DND-41 (cell line): ENCODE measurements around the gene OR5K1.

Experiments used
- ATAC-seq: fragments of 200-7000 bp; cut with Tn5 transposase; 3 replicates; pipeline ENCODE4 v1.9.1; 2021; ENCODE audit warnings: low read depth; ENCODE audit not compliant: insufficient read depth
- DNase-seq: peaks from one replicate; pipeline ENCODE4 v3.0.0-alpha.2; 2020
- H2AFZ ChIP-seq: 2 replicates; pipeline ENCODE4 v1.6.0; 2012; ENCODE audit warnings: low read depth, low read length
- H3K27ac ChIP-seq: 2 replicates; pipeline ENCODE4 v1.5.1; 2012; ENCODE audit warnings: low read length, inconsistent platforms
- H3K27me3 ChIP-seq: fragments of 200-600 bp; sonication (generic); 2 replicates; pipeline ENCODE4 v1.6.0; 2012; ENCODE audit warnings: low read length, mild to moderate bottlenecking, inconsistent platforms; ENCODE audit not compliant: insufficient read depth, poor library complexity
- H3K36me3 ChIP-seq: 2 replicates; pipeline ENCODE4 v1.5.1; 2012; ENCODE audit warnings: low read length, inconsistent platforms; ENCODE audit not compliant: insufficient read depth
- H3K4me1 ChIP-seq: 2 replicates; pipeline ENCODE4 v1.5.1; 2012; ENCODE audit warnings: mild to moderate bottlenecking, low read length; ENCODE audit not compliant: insufficient read depth
- H3K4me2 ChIP-seq: 2 replicates; pipeline ENCODE4 v1.6.0; 2012; ENCODE audit warnings: mild to moderate bottlenecking, moderate library complexity, low read length, inconsistent platforms; ENCODE audit not compliant: insufficient read depth
- H3K4me3 ChIP-seq, 2 experiments: fragments of 200-600 bp in 1 of 2; shearing (Covaris generic) in 1 of 2; 2 replicates each; pipeline ENCODE4 v1.5.1; 2012 to 2016; ENCODE audit warnings: inconsistent platforms in 2 of 2, low read length in 2 of 2, mild to moderate bottlenecking in 2 of 2, low read depth in 1 of 2, moderate library complexity in 1 of 2
- H3K79me2 ChIP-seq: 2 replicates; pipeline ENCODE4 v1.6.0; 2012; ENCODE audit warnings: low read length, inconsistent platforms; ENCODE audit not compliant: insufficient read depth
- H3K9ac ChIP-seq: 2 replicates; pipeline ENCODE4 v1.6.0; 2012; ENCODE audit warnings: low read depth, mild to moderate bottlenecking, inconsistent platforms, low read length, moderate library complexity
- H3K9me3 ChIP-seq: 2 replicates; pipeline ENCODE4 v1.5.1; 2012; ENCODE audit warnings: low read length, moderate library complexity, mild to moderate bottlenecking, inconsistent platforms; ENCODE audit not compliant: insufficient read depth, severe bottlenecking
- H4K20me1 ChIP-seq: 2 replicates; pipeline ENCODE4 v1.6.0; 2012; ENCODE audit warnings: low read length; ENCODE audit not compliant: insufficient read depth
- CTCF ChIP-seq: IDR thresholded peaks from 2 replicates; pipeline ENCODE4 v1.5.1; 2012; ENCODE audit warnings: borderline replicate concordance, low read length, moderate library complexity, mild to moderate bottlenecking; ENCODE audit not compliant: poor library complexity, severe bottlenecking; ENCODE audit errors: extremely low read depth
- EZH2 ChIP-seq: IDR thresholded peaks from 3 replicates; pipeline ENCODE4 v1.6.1; 2012; ENCODE audit warnings: borderline replicate concordance, low read depth, mild to moderate bottlenecking, moderate library complexity, low read length, inconsistent platforms; ENCODE audit not compliant: severe bottlenecking

Gene OR5K1

GRCh38 chr3:98501270-98501669, 38.3 kb downstream of the OR5K1 start:
- ATAC-seq (no peak), DNase-seq (no peak)
- no peaks in the 10 kb centered on the region for H4K20me1 ChIP-seq
- no peak overlapping the region for H3K4me3 ChIP-seq
- no peaks in the 10 kb centered on the region for H3K36me3 ChIP-seq
- no peak overlapping the region for H2AFZ ChIP-seq
- no peaks in the 10 kb centered on the region for H3K79me2 ChIP-seq
- TF ChIP-seq CTCF = no peak
- TF ChIP-seq EZH2 = no peak
- no peaks in the 10 kb centered on the region for H3K9me3 ChIP-seq
- no peak overlapping the region for H3K4me2 ChIP-seq
- no peak overlapping the region for H3K27ac ChIP-seq
- H3K27me3 ChIP-seq = no peaks in the 10 kb centered on the region
- no peaks in the 10 kb centered on the region for H3K4me1 ChIP-seq
- H3K9ac ChIP-seq = no peak overlapping the region

- no peak overlapping the region for H3K4me2 ChIP-seq
- H3K79me2 ChIP-seq = no peaks in the 10 kb centered on the region
- H3K9ac ChIP-seq = no peak overlapping the region
- no peak overlapping the region for H3K4me3 ChIP-seq
- no peak for DNase-seq
- no peaks in the 10 kb centered on the region for H3K27me3 ChIP-seq
- no peak for ATAC-seq
- H3K4me1 ChIP-seq = no peaks in the 10 kb centered on the region
- no peaks in the 10 kb centered on the region for H3K9me3 ChIP-seq
- H4K20me1 ChIP-seq = no peaks in the 10 kb centered on the region
- no peak overlapping the region for H2AFZ ChIP-seq
- H3K36me3 ChIP-seq = no peaks in the 10 kb centered on the region
- H3K27ac ChIP-seq = no peak overlapping the region
- TF ChIP-seq CTCF (no peak), EZH2 (no peak)
These were observed 39.0 kb downstream of the OR5K1 start for GRCh38 chr3:98501863-98502576.

GRCh38 chr3:98504539-98504938, 41.5 kb downstream of the OR5K1 start:
- Histone ChIP-seq H3K79me2 (no peaks in the 10 kb centered on the region), H3K9me3 (no peaks in the 10 kb centered on the region), H3K4me3 (no peak overlapping the region), H3K4me1 (no peaks in the 10 kb centered on the region), H4K20me1 (no peaks in the 10 kb centered on the region), H3K27me3 (no peaks in the 10 kb centered on the region), H3K4me2 (no peak overlapping the region), H2AFZ (no peak overlapping the region), H3K36me3 (no peaks in the 10 kb centered on the region), H3K9ac (no peak overlapping the region), H3K27ac (no peak overlapping the region)
- no peak for TF ChIP-seq EZH2
- no peak for TF ChIP-seq CTCF
- no peak for ATAC-seq
- DNase-seq = no peak
